K562 (cell line): ENCODE data around the gene GNAI2. TPM values are rescaled to one million over a fixed set of nuclear protein-coding genes. Genes with fewer than 3 reads are reported as not detected.

Experiments
- ATAC-seq: fragments of 200-7000 bp; cut with Tn5 transposase; 3 replicates; pipeline ENCODE4 v1.9.1; 2020; ENCODE audit warnings: moderate library complexity
- BruUV-seq: library from RNA; stranded (reverse); fragments of 400-500 nt; replicated peaks from 2 replicates; lab custom pipeline; 2021; lab: Mats Ljungman, UMichigan
- CTCF ChIA-PET: fragments of 300-600 bp; formaldehyde crosslinking; extraction: SDS; loops from one replicate; lab custom pipeline; 2021; ENCODE audit warnings: low intra/inter-chr PET ratio; lab: Yijun Ruan, JAX
- POLR2A ChIA-PET: fragments of 300-600, 350-650 bp; sonication (Branson Sonifier 250); formaldehyde crosslinking; extraction: SDS; loops from one replicate; lab custom pipeline; 2021; ENCODE audit warnings: antibody characterized with exemption, inconsistent platforms; lab: Yijun Ruan, JAX
- DNase-seq, 4 experiments: peaks; one replicate each; pipeline versions ENCODE4 v3.0.0 to v3.0.0-alpha.2; 2011 to 2018; ENCODE audit warnings: low spot score in 3 of 4, mixed read lengths in 3 of 4; ENCODE audit errors: extremely low read depth in 1 of 4
- FAIRE-seq: peaks from 2 replicates; lab custom pipeline; 2011; peaks lifted over from hg19 to GRCh38; lab: Jason Lieb, UNC
- H2AFZ ChIP-seq: 2 replicates; pipeline ENCODE4 v1.6.0; 2011; ENCODE audit warnings: low read depth, low read length, control low read depth, inconsistent platforms
- H3K27ac ChIP-seq: fragments of 200-600 bp; 3 replicates; pipeline ENCODE4 v1.8.0; 2011; ENCODE audit warnings: low read depth, mild to moderate bottlenecking, control low read depth, inconsistent platforms, low read length, moderate library complexity, mixed read lengths; ENCODE audit errors: extremely low read depth
- H3K27me3 ChIP-seq, 2 experiments: fragments of 300-600 bp in 1 of 2; 2 replicates in 1 of 2; 3 replicates in 1 of 2; pipeline versions ENCODE4 v1.6.0 to v1.8.0; 2011; ENCODE audit warnings: inconsistent platforms in 2 of 2, low read length in 2 of 2, mild to moderate bottlenecking in 1 of 2, mixed read lengths in 1 of 2, moderate library complexity in 1 of 2; ENCODE audit not compliant: control insufficient read depth in 2 of 2, insufficient read depth in 2 of 2
- H3K36me3 ChIP-seq: fragments of 300-600 bp; 3 replicates; pipeline ENCODE4 v1.8.0; 2011; ENCODE audit warnings: mild to moderate bottlenecking, low read length, inconsistent platforms; ENCODE audit not compliant: control insufficient read depth, insufficient read depth
- H3K4me1 ChIP-seq, 2 experiments: fragments of 200-600 bp in 1 of 2; replicated peaks in 1 of 2; 2 replicates in 1 of 2; 3 replicates in 1 of 2; pipeline versions ENCODE4 v1.5.1 to v1.8.0; 2011; ENCODE audit warnings: inconsistent platforms in 2 of 2, low read length in 2 of 2, mild to moderate bottlenecking in 1 of 2, mixed read lengths in 1 of 2, moderate library complexity in 1 of 2; ENCODE audit not compliant: control insufficient read depth in 2 of 2, insufficient read depth in 2 of 2
- H3K4me2 ChIP-seq: 2 replicates; pipeline ENCODE4 v1.6.1; 2011; ENCODE audit warnings: low read length, control low read depth, inconsistent platforms, mixed read lengths; ENCODE audit not compliant: insufficient read depth
- H3K4me3 ChIP-seq: fragments of 200-600 bp; sonication (generic), shearing (Covaris generic); 2 replicates; pipeline ENCODE4 v1.5.1; 2016; ENCODE audit warnings: control low read depth, inconsistent platforms
- H3K79me2 ChIP-seq: fragments of 200-600 bp; 3 replicates; pipeline ENCODE4 v1.8.0; 2011; ENCODE audit warnings: low read length, inconsistent platforms; ENCODE audit not compliant: control insufficient read depth, insufficient read depth
- H3K9ac ChIP-seq, 2 experiments: 2 replicates each; pipeline versions ENCODE4 v1.6.0 to v1.6.1; 2011; ENCODE audit warnings: low read depth in 2 of 2, low read length in 2 of 2, control low read depth in 1 of 2, inconsistent platforms in 1 of 2, mild to moderate bottlenecking in 1 of 2, mixed read lengths in 1 of 2; ENCODE audit not compliant: insufficient read depth in 1 of 2
- H3K9me1 ChIP-seq: one replicate; pipeline ENCODE4 v1.6.0; 2011; ENCODE audit warnings: inconsistent platforms, mild to moderate bottlenecking, low read length, moderate library complexity; ENCODE audit not compliant: control insufficient read depth, insufficient read depth
- H3K9me3 ChIP-seq: replicated peaks from 2 replicates; pipeline ENCODE4 v1.5.1; 2011; ENCODE audit warnings: low read depth, low read length, inconsistent platforms; ENCODE audit not compliant: control insufficient read depth, insufficient read depth
- H4K20me1 ChIP-seq: replicated peaks from 2 replicates; pipeline ENCODE4 v1.6.1; 2011; ENCODE audit warnings: low read length, inconsistent platforms, mixed read lengths; ENCODE audit not compliant: control insufficient read depth, insufficient read depth
- BACH1 ChIP-seq: fragments of 200-800 bp; sonication (Bioruptor generic); IDR thresholded peaks from 2 replicates; pipeline ENCODE4 v1.6.1; 2016; ENCODE audit warnings: missing genetic modification characterization, missing compliant biosample characterization
- ETS2 ChIP-seq: IDR thresholded peaks from 2 replicates; pipeline ENCODE4 v1.6.1; 2016; ENCODE audit warnings: borderline replicate concordance, missing genetic modification characterization, mild to moderate bottlenecking, moderate library complexity, missing compliant biosample characterization; ENCODE audit not compliant: poor library complexity, severe bottlenecking
- KHSRP ChIP-seq: fragments of 450-650 bp; IDR thresholded peaks from 2 replicates; pipeline ENCODE4 v1.6.1; 2017
- POLR3A ChIP-seq: IDR thresholded peaks from 2 replicates; pipeline ENCODE4 v1.6.1; 2011; ENCODE audit warnings: borderline replicate concordance, mild to moderate bottlenecking, moderate library complexity; ENCODE audit not compliant: insufficient read length, insufficient read depth; ENCODE audit errors: extremely low read depth
- SMARCE1 ChIP-seq: fragments of 450-650 bp; IDR thresholded peaks from 2 replicates; pipeline ENCODE4 v1.7.1; 2016; ENCODE audit warnings: mild to moderate bottlenecking
- ZNF146 ChIP-seq: IDR thresholded peaks from one replicate; pipeline ENCODE4 v1.6.1; 2018; ENCODE audit warnings: missing compliant biosample characterization; ENCODE audit not compliant: unreplicated experiment
- ZNF77 ChIP-seq: fragments of 250-450 bp; sonication (Bioruptor Pico); IDR thresholded peaks from 2 replicates; pipeline ENCODE4 v1.5.0; 2020
- ZNF79 ChIP-seq: fragments of 250-450 bp; sonication (Bioruptor Pico); IDR thresholded peaks from 2 replicates; pipeline ENCODE4 v1.4.0; 2020; ENCODE audit warnings: low read depth, mild to moderate bottlenecking, moderate library complexity
- WGBS: fragments of 100-300 bp; shearing (Covaris generic); methylation state at CpG from one replicate; pipeline ENCODE4 v1.1.6; 2016; ENCODE audit warnings: low coverage, mixed read lengths; ENCODE audit not compliant: insufficient coverage; ENCODE audit errors: missing lambda C conversion rate; 5-methylcytosine and 5-hydroxymethylcytosine counted together
- in situ Hi-C: fragments of 300-500 bp; cut with MboI; formaldehyde crosslinking; loops from 4 replicates; pipeline ENCODE4 v1.15.0; 2018; ENCODE audit warnings: inconsistent platforms, mixed read lengths
- intact Hi-C: fragments of 100-400 bp; cut with micrococcal nuclease; formaldehyde crosslinking; loops from 2 replicates; pipeline ENCODE4 v1.14.2; 2022
- polyA plus RNA-seq, 8 experiments: library from polyadenylated mRNA; depleted of rRNA in 4 of 8; stranded (reverse) in 5 of 8; unstranded in 3 of 8; fragments of >200 nt; fragmentation: Nextera tagmentation in 2 of 8; fragmentation: Illumina TruSeq in 1 of 8; extraction: Ambion mirVana in 2 of 8; extraction: Trizol in 1 of 8; gene quantifications; 2 replicates each; pipeline versions ENCODE4 v1.2.1 to v1.2.3, GENCODE V29; 2011 to 2014; ENCODE audit warnings: inconsistent platforms in 1 of 8, missing spikeins in 1 of 8
- total RNA-seq, 7 experiments: library from RNA; depleted of rRNA in 6 of 7; stranded (reverse); fragments of >200 nt in 6 of 7; fragmentation: Illumina TruSeq in 2 of 7; extraction: Trizol in 2 of 7; gene quantifications; 2 replicates each; pipeline versions ENCODE4 v1.2.1 to v1.2.3, GENCODE V29; 2011 to 2021; ENCODE audit warnings: low replicate concordance in 1 of 7
- TF ChIP-seq, protein P1 (sequence below): fragments of 450-650 bp; IDR thresholded peaks from 2 replicates; pipeline ENCODE4 v1.7.1; 2018; ENCODE audit warnings: mild to moderate bottlenecking, low read depth; ENCODE audit not compliant: partially characterized antibody
- TF ChIP-seq, protein P2 (sequence below): fragments of 200-800 bp; sonication (Bioruptor generic); IDR thresholded peaks from 2 replicates; pipeline ENCODE4 v1.6.1; 2017; ENCODE audit warnings: missing genetic modification characterization, missing compliant biosample characterization

GNAI2 gene
- total and polyA plus RNA-seq, 9 of the 15 experiments (the other 6 are each of a cell fraction or from before 2014, with no cell fraction given), result 1.1 to 72.2 (median 42.7) TPM

DNA sequence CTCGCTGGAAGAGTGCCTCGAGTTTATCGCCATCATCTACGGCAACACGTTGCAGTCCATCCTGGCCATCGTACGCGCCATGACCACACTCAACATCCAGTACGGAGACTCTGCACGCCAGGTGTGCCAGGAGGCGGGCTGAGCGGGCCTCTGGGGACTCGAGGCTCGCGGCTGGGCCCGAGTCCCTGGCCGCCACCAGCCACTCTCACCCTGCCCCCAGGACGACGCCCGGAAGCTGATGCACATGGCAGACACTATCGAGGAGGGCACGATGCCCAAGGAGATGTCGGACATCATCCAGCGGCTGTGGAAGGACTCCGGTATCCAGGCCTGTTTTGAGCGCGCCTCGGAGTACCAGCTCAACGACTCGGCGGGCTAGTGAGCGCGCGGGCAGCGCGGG lies 42.7 kb upstream of the GNAI2 start (continued):
- TF ChIP-seq, protein P1, sequence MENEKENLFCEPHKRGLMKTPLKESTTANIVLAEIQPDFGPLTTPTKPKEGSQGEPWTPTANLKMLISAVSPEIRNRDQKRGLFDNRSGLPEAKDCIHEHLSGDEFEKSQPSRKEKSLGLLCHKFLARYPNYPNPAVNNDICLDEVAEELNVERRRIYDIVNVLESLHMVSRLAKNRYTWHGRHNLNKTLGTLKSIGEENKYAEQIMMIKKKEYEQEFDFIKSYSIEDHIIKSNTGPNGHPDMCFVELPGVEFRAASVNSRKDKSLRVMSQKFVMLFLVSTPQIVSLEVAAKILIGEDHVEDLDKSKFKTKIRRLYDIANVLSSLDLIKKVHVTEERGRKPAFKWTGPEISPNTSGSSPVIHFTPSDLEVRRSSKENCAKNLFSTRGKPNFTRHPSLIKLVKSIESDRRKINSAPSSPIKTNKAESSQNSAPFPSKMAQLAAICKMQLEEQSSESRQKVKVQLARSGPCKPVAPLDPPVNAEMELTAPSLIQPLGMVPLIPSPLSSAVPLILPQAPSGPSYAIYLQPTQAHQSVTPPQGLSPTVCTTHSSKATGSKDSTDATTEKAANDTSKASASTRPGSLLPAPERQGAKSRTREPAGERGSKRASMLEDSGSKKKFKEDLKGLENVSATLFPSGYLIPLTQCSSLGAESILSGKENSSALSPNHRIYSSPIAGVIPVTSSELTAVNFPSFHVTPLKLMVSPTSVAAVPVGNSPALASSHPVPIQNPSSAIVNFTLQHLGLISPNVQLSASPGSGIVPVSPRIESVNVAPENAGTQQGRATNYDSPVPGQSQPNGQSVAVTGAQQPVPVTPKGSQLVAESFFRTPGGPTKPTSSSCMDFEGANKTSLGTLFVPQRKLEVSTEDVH, result no peak
- TF ChIP-seq KHSRP (no peak), SMARCE1 (no peak)

DNA sequence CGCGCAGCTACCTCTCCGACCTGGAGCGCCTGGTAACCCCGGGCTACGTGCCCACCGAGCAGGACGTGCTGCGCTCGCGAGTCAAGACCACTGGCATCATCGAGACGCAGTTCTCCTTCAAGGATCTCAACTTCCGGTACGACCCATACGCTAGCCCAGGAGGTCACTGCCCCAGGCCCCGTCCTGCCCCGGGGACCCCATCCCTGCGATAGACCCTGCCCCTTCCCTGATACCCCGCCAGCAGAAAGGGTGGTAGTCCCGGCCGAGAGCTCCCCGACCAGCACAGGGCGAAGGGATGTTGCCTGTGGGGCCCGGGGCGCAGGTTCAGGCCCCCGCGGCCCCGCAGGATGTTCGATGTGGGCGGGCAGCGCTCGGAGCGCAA lies 42.3 kb upstream of the GNAI2 start:
- Histone ChIP-seq H3K9ac (no peak overlapping the region), H3K79me2 (no peaks in the 10 kb centered on the region), H3K9me3 (no peaks in the 10 kb centered on the region), H2AFZ (no peak overlapping the region), H3K4me3 (no peak overlapping the region), H3K9me1 (no peaks in the 10 kb centered on the region), H3K27ac (no peak overlapping the region), H3K4me1 (peaks cover 2 to 32% of the 10 kb centered on the region in 2 experiments; a peak in 2 of 5 replicates), H4K20me1 (no peaks in the 10 kb centered on the region; the same call in 1 of the 2 replicates), H3K4me2 (no peak overlapping the region), H3K27me3 (peaks cover 0 to 15% of the 10 kb centered on the region in 2 experiments; a peak in 2 of 5 replicates), H3K36me3 (no peaks in the 10 kb centered on the region)
- TF ChIP-seq BACH1 (tag) (no peak), ETS2 (tag) (no peak), POLR3A (no peak), ZNF79 (CRISPR knock-in tag) (no peak), ZNF146 (CRISPR knock-in tag) (no peak), ZNF77 (CRISPR knock-in tag) (no peak)
- TF ChIP-seq, protein P2, sequence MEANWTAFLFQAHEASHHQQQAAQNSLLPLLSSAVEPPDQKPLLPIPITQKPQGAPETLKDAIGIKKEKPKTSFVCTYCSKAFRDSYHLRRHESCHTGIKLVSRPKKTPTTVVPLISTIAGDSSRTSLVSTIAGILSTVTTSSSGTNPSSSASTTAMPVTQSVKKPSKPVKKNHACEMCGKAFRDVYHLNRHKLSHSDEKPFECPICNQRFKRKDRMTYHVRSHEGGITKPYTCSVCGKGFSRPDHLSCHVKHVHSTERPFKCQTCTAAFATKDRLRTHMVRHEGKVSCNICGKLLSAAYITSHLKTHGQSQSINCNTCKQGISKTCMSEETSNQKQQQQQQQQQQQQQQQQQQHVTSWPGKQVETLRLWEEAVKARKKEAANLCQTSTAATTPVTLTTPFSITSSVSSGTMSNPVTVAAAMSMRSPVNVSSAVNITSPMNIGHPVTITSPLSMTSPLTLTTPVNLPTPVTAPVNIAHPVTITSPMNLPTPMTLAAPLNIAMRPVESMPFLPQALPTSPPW (CRISPR knock-in tag), result no peak
- intact Hi-C loops, result loop anchor here (1.0 kb wide), 2 partner anchors 29 to 33 kb away; no protein-coding TSS in a partner anchor
- CTCF ChIA-PET, result interaction anchor here (0.6 to 4.9 kb wide), 5 partner anchors 29 to 80 kb away, joined by 3 to 91 read pairs (median 9); no protein-coding TSS in a partner anchor
- FAIRE-seq (no peak), DNase-seq (no peak), ATAC-seq (no peak)
- 29% methylated on average over 13 of the region's 34 CpGs for WGBS
- in situ Hi-C loops, result loop anchor here (5.0 kb wide), 2 partner anchors 34 to 79 kb away; no protein-coding TSS in a partner anchor
- POLR2A ChIA-PET, result no interaction called here
- BruUV-seq, result no TSS peak
